ENCODE measurements around the gene TEAD1. TPM values are rescaled to one million over a fixed set of nuclear protein-coding genes. Genes with fewer than 3 reads are reported as not detected.

TEAD1 gene
- polyA plus RNA-seq, 1 donor (not counting 4 experiments of a cell fraction or from before 2014, with no cell fraction given), result 32.7 TPM

DNA sequence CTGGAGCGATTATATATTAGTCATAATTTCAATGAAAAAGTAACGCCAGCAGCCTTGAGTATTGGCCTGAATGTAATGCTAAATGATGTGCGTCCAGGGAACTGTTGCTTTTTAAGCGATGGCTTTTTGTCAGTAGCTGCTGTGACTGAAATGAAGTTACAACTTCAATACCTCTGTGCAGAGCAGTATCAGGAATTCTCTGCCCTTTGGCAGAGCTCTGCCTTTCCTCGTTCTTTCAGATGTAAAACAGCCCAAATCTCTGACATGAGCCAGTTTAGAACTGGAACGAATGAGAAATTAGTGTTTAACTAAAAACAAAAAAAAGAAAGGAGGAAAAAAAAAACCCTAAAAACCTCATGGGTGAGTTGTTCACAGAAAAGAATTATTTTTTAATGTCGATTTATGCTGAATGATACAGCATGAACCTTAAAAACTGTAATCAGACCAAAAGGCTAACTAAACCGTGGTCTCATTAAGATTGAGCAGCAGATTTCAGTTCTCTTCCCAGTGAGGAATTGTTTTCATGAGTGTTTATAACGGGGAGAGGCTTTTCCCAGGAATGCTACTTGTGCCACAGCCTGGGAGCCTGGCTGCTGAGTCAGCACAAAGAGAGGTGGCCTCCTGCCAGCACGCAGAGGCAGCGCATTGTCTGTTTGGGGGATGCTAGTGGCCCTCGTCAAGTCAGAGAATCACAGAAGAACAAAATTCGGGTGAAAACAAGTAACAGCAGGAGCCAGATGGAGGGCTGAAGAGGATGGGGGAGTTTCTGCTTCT is 188.7 kb downstream of the TEAD1 start:
- H4K20me1 ChIP-seq (ENCODE audit: control insufficient read depth, extremely low read depth, insufficient read depth, low read length), result no peaks in the 10 kb centered on the region
- peak overlapping the region; percentile 22 for H3K9ac ChIP-seq (ENCODE audit: control insufficient read depth, extremely low read depth, insufficient read depth, low read length)
- dilution Hi-C loops (cut with MboI; ENCODE audit: extremely low pct_ligation_motif_present, low sequenced_read_pairs), result no loop called here
- no peaks in the 10 kb centered on the region for H3K27me3 ChIP-seq (ENCODE audit: control insufficient read depth, extremely low read depth, insufficient read depth, low read length)
- H3K79me2 ChIP-seq (ENCODE audit: control insufficient read depth, insufficient read depth, low read length), result peaks cover 41% of the 10 kb centered on the region
- H2AFZ ChIP-seq (ENCODE audit: control insufficient read depth, low read length), result no peak overlapping the region
- DNase-seq (ENCODE audit: low read depth, low spot score), result no peak
- H3K4me1 ChIP-seq (ENCODE audit: control insufficient read depth, extremely low read depth, insufficient read depth, low read length), result peaks cover 25% of the 10 kb centered on the region
- H3K4me2 ChIP-seq (ENCODE audit: control insufficient read depth, extremely low read depth, insufficient read depth, low read depth, low read length), result no peak overlapping the region
- peak overlapping the region; percentile 15 for H3K27ac ChIP-seq (ENCODE audit: control insufficient read depth, insufficient read depth, low read length)
- no peaks in the 10 kb centered on the region for H3K9me1 ChIP-seq (ENCODE audit: control insufficient read depth, extremely low read depth, insufficient read depth, low read length)
- H3K4me3 ChIP-seq (ENCODE audit: control insufficient read depth in 2 of 3, extremely low read depth in 1 of 3, insufficient read depth in 2 of 3, low read depth in 1 of 3, low read length in 3 of 3), result no peak overlapping the region
- peaks cover 3 to 19% of the 10 kb centered on the region in 2 experiments for H3K36me3 ChIP-seq (ENCODE audit: control insufficient read depth in 2 of 2, extremely low read depth in 1 of 2, insufficient read depth in 2 of 2, low read length in 2 of 2)
- TF ChIP-seq EZH2 (IDR thresholded peaks at IDR 0.05; ENCODE audit: low read length), result no peak
- TF ChIP-seq, protein P1, sequence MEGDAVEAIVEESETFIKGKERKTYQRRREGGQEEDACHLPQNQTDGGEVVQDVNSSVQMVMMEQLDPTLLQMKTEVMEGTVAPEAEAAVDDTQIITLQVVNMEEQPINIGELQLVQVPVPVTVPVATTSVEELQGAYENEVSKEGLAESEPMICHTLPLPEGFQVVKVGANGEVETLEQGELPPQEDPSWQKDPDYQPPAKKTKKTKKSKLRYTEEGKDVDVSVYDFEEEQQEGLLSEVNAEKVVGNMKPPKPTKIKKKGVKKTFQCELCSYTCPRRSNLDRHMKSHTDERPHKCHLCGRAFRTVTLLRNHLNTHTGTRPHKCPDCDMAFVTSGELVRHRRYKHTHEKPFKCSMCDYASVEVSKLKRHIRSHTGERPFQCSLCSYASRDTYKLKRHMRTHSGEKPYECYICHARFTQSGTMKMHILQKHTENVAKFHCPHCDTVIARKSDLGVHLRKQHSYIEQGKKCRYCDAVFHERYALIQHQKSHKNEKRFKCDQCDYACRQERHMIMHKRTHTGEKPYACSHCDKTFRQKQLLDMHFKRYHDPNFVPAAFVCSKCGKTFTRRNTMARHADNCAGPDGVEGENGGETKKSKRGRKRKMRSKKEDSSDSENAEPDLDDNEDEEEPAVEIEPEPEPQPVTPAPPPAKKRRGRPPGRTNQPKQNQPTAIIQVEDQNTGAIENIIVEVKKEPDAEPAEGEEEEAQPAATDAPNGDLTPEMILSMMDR (optimal IDR thresholded peaks at IDR 0.05 in 1 of 3, IDR thresholded peaks at IDR 0.05 in 1 of 3, conservative IDR thresholded peaks at IDR 0.05 in 1 of 3; ENCODE audit: extremely low read depth in 1 of 3, insufficient read depth in 2 of 3, low read length in 3 of 3), result no peak
- no peak for FAIRE-seq
- H3K9me3 ChIP-seq (ENCODE audit: control insufficient read depth, low read depth, low read length), result no peaks in the 10 kb centered on the region

DNA sequence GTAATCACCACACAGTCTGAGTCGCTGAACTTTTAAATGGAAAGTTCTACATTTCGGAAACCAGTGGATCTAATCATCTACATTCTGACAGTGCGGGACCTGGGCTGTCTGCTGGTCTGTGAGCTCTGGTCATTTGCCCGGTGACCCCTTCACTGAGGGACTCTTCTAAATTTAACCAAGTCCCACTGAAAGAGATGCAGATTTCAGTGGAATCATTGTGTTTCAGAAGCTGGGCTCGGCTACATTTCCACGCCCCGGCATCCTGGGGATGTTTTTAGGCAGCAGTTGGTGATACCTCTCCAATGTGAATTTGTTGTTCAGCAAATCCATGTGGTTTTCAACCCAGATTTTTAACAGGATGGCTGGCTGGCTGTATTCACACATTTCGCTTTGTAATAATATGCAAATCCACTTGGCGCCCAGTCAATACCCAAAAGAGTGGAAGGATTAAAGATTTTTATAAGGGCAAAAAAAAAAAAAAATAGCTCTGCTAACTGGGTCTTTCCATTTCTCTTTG is 189.4 kb downstream of the TEAD1 start:
- TF ChIP-seq, protein P1 (optimal IDR thresholded peaks at IDR 0.05 in 1 of 3, IDR thresholded peaks at IDR 0.05 in 1 of 3, conservative IDR thresholded peaks at IDR 0.05 in 1 of 3; ENCODE audit: extremely low read depth in 1 of 3, insufficient read depth in 2 of 3, low read length in 3 of 3), result no peak
- no peak for TF ChIP-seq EZH2 (IDR thresholded peaks at IDR 0.05; ENCODE audit: low read length)
- Histone ChIP-seq H3K4me2 (ENCODE audit: control insufficient read depth, extremely low read depth, insufficient read depth, low read depth, low read length) (no peak overlapping the region), H3K9me1 (ENCODE audit: control insufficient read depth, extremely low read depth, insufficient read depth, low read length) (no peaks in the 10 kb centered on the region), H3K79me2 (ENCODE audit: control insufficient read depth, insufficient read depth, low read length) (peaks cover 37% of the 10 kb centered on the region), H3K4me1 (ENCODE audit: control insufficient read depth, extremely low read depth, insufficient read depth, low read length) (peaks cover 25% of the 10 kb centered on the region), H3K27ac (ENCODE audit: control insufficient read depth, insufficient read depth, low read length) (peak overlapping the region; percentile 76), H3K4me3 (ENCODE audit: control insufficient read depth in 2 of 3, extremely low read depth in 1 of 3, insufficient read depth in 2 of 3, low read depth in 1 of 3, low read length in 3 of 3) (no peak overlapping the region), H2AFZ (ENCODE audit: control insufficient read depth, low read length) (no peak overlapping the region), H4K20me1 (ENCODE audit: control insufficient read depth, extremely low read depth, insufficient read depth, low read length) (no peaks in the 10 kb centered on the region), H3K27me3 (ENCODE audit: control insufficient read depth, extremely low read depth, insufficient read depth, low read length) (no peaks in the 10 kb centered on the region), H3K9ac (ENCODE audit: control insufficient read depth, extremely low read depth, insufficient read depth, low read length) (no peak overlapping the region), H3K9me3 (ENCODE audit: control insufficient read depth, low read depth, low read length) (no peaks in the 10 kb centered on the region), H3K36me3 (ENCODE audit: control insufficient read depth in 2 of 2, extremely low read depth in 1 of 2, insufficient read depth in 2 of 2, low read length in 2 of 2) (peaks cover 3 to 19% of the 10 kb centered on the region in 2 experiments)
- FAIRE-seq, result no peak
- DNase-seq (ENCODE audit: low read depth, low spot score), result no peak
- dilution Hi-C loops (cut with MboI; ENCODE audit: extremely low pct_ligation_motif_present, low sequenced_read_pairs), result no loop called here
